ENCODE data around the gene FADS2. TPM values are rescaled to one million over a fixed set of nuclear protein-coding genes. Genes with fewer than 3 reads are reported as not detected.

FADS2 gene
- total and polyA plus RNA-seq, 9 of the 15 experiments (the other 6 are each of a cell fraction or from before 2014, with no cell fraction given), result 2.9 to 42.8 (median 16.2) TPM

- intact Hi-C loops (cut with micrococcal nuclease), result no loop called here
- BruUV-seq (replicated peaks), result no TSS peak
- H3K4me3 ChIP-seq, result no peak overlapping the region
- 79% methylated on average over 9 of the region's 10 CpGs for WGBS (ENCODE audit: insufficient coverage, low coverage, missing lambda C conversion rate)
- H3K9ac ChIP-seq (ENCODE audit: insufficient read depth in 1 of 2, low read depth in 2 of 2, low read length in 2 of 2), result peak overlapping the region in 1 of 2 experiments; percentile 14; a peak in 1 of 4 replicates
- TF ChIP-seq MXI1 (IDR thresholded peaks at IDR 0.05; ENCODE audit: low read depth, low read length) (no peak), DNMT1 (IDR thresholded peaks at IDR 0.05) (no peak), PML (IDR thresholded peaks at IDR 0.05; ENCODE audit: low read length) (no peak), NCOA6 (IDR thresholded peaks at IDR 0.05) (no peak), ZNF586 (CRISPR knock-in tag; conservative IDR thresholded peaks at IDR 0.05) (no peak), RBM22 (IDR thresholded peaks at IDR 0.05; ENCODE audit: low read depth, low read length, poor library complexity, severe bottlenecking) (no peak), HMGXB4 (CRISPR knock-in tag; IDR thresholded peaks at IDR 0.05) (no peak), ELF1 (tag; IDR thresholded peaks at IDR 0.05) (no peak), WHSC1 (IDR thresholded peaks at IDR 0.05; ENCODE audit: low read length) (no peak), MCM3 (IDR thresholded peaks at IDR 0.05) (no peak), ZNF316 (IDR thresholded peaks at IDR 0.05) (no peak), TCF7 (IDR thresholded peaks at IDR 0.05; ENCODE audit: borderline replicate concordance) (no peak), ZNF584 (CRISPR knock-in tag; IDR thresholded peaks at IDR 0.05; ENCODE audit: low read depth) (no peak), E2F1 (CRISPR knock-in tag; IDR thresholded peaks at IDR 0.05) (no peak), MED1 (CRISPR knock-in tag; IDR thresholded peaks at IDR 0.05; ENCODE audit: borderline replicate concordance) (no peak), HDGF (IDR thresholded peaks at IDR 0.05) (no peak)
- ATAC-seq, result no peak
- H3K9me3 ChIP-seq (replicated peaks; ENCODE audit: control insufficient read depth, insufficient read depth, low read depth, low read length), result no peaks in the 10 kb centered on the region
- no peaks in the 10 kb centered on the region for H3K9me1 ChIP-seq (ENCODE audit: control insufficient read depth, insufficient read depth, low read length)
- peaks cover 7% of the 10 kb centered on the region; the same call in 1 of the 3 replicates for H3K36me3 ChIP-seq (ENCODE audit: control insufficient read depth, insufficient read depth, low read length)
- in situ Hi-C loops (cut with MboI), result no loop called here
- H3K27me3 ChIP-seq (ENCODE audit: control insufficient read depth in 2 of 2, insufficient read depth in 2 of 2, low read length in 2 of 2), result no peaks in the 10 kb centered on the region
- no peak for DNase-seq (ENCODE audit: extremely low read depth in 1 of 4, low spot score in 3 of 4)
- FAIRE-seq, result no peak
- H4K20me1 ChIP-seq (replicated peaks; ENCODE audit: control insufficient read depth, insufficient read depth, low read length), result no peaks in the 10 kb centered on the region
- POLR2A ChIA-PET, result interaction anchor here (0.7 to 1.0 kb wide), 2 partner anchors 28 to 235 kb away, joined by 3 to 4 read pairs; no protein-coding TSS in a partner anchor
- H3K79me2 ChIP-seq (ENCODE audit: control insufficient read depth, insufficient read depth, low read length), result no peaks in the 10 kb centered on the region
- CTCF ChIA-PET (ENCODE audit: low intra/inter-chr PET ratio), result interaction anchor here (0.7 kb wide), 1 partner anchor 51 kb away, joined by 4 read pairs; no protein-coding TSS in a partner anchor
- no peak overlapping the region for H3K4me2 ChIP-seq (ENCODE audit: insufficient read depth, low read length)
- no peak overlapping the region for H2AFZ ChIP-seq (ENCODE audit: low read depth, low read length)
- H3K27ac ChIP-seq (ENCODE audit: extremely low read depth, low read depth, low read length), result no peak overlapping the region
- H3K4me1 ChIP-seq (replicated peaks in 1 of 2; ENCODE audit: control insufficient read depth in 2 of 2, insufficient read depth in 2 of 2, low read length in 2 of 2), result peaks cover 16 to 32% of the 10 kb centered on the region in 2 experiments; a peak in 4 of 5 replicates
Observed at GRCh38 chr11:61846362-61847020, 18.4 kb downstream of the FADS2 start.
